Ishikawa (cell line): ENCODE measurements around the gene ALDH1A1.

Experiments used
- CEBPB ChIP-seq: IDR thresholded peaks from 2 replicates; pipeline ENCODE4 v1.6.1; 2012
- CREB1 ChIP-seq: IDR thresholded peaks from 2 replicates; pipeline ENCODE4 v1.6.1; 2012; ENCODE audit warnings: low read depth
- EGR1 ChIP-seq: IDR thresholded peaks from 2 replicates; pipeline ENCODE4 v1.6.1; 2012
- EP300 ChIP-seq: IDR thresholded peaks from 2 replicates; pipeline ENCODE4 v1.6.1; 2012; ENCODE audit warnings: borderline replicate concordance
- FOXM1 ChIP-seq: IDR thresholded peaks from 2 replicates; pipeline ENCODE4 v1.6.1; 2012; ENCODE audit warnings: low read depth, borderline replicate concordance
- NFIC ChIP-seq: IDR thresholded peaks from 2 replicates; pipeline ENCODE4 v1.6.1; 2012
- RAD21 ChIP-seq: IDR thresholded peaks from 2 replicates; pipeline ENCODE4 v1.6.1; 2012; ENCODE audit warnings: low read depth
- TAF1 ChIP-seq: IDR thresholded peaks from 2 replicates; pipeline ENCODE4 v1.6.1; 2012; ENCODE audit warnings: low read depth, mild to moderate bottlenecking
- TCF12 ChIP-seq: IDR thresholded peaks from 2 replicates; pipeline ENCODE4 v1.6.1; 2012; ENCODE audit warnings: low read depth
- TEAD4 ChIP-seq: IDR thresholded peaks from 2 replicates; pipeline ENCODE4 v1.6.1; 2012
- YY1 ChIP-seq: IDR thresholded peaks from 2 replicates; pipeline ENCODE4 v1.6.1; 2012; ENCODE audit warnings: low read depth
- ZBTB7A ChIP-seq: IDR thresholded peaks from 2 replicates; pipeline ENCODE4 v1.6.1; 2012; ENCODE audit warnings: low read depth
- TF ChIP-seq, protein P1 (sequence below): IDR thresholded peaks from 2 replicates; pipeline ENCODE4 v1.6.1; 2012
- TF ChIP-seq, protein P2 (sequence below): IDR thresholded peaks from 2 replicates; pipeline ENCODE4 v1.6.1; 2012
- TF ChIP-seq, protein P3 (sequence below): IDR thresholded peaks from 2 replicates; pipeline ENCODE4 v1.6.1; 2012; ENCODE audit warnings: low read depth, mild to moderate bottlenecking

Gene ALDH1A1

DNA sequence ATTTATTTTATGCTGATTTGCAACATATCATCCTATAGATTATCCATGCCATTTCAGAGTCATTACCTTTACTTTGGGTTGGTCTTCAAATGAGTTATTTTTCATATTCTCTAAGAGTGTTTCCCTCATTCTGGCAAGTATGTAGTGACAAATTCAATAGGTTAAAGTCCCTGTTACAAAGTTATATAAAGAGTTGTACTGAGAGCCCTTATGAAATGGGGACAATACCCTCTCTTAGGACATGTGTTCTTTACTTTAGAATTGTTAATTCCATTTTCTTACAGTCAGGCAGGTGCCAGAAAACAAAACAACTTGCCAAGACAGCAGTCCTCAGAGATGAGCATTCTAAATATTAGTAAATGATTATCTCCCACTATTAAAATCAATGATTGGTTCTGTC lies 6.0 kb downstream of the ALDH1A1 start:
- TF ChIP-seq TCF12 (no peak), TEAD4 (no peak), ZBTB7A (no peak), NFIC (no peak), EP300 (no peak), YY1 (no peak), CEBPB (no peak), EGR1 (no peak), FOXM1 (no peak), RAD21 (no peak), CREB1 (no peak), TAF1 (no peak)
- TF ChIP-seq, protein P1, sequence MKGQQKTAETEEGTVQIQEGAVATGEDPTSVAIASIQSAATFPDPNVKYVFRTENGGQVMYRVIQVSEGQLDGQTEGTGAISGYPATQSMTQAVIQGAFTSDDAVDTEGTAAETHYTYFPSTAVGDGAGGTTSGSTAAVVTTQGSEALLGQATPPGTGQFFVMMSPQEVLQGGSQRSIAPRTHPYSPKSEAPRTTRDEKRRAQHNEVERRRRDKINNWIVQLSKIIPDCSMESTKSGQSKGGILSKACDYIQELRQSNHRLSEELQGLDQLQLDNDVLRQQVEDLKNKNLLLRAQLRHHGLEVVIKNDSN, result no peak
- TF ChIP-seq, protein P2, sequence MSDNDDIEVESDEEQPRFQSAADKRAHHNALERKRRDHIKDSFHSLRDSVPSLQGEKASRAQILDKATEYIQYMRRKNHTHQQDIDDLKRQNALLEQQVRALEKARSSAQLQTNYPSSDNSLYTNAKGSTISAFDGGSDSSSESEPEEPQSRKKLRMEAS, result no peak
- TF ChIP-seq, protein P3, sequence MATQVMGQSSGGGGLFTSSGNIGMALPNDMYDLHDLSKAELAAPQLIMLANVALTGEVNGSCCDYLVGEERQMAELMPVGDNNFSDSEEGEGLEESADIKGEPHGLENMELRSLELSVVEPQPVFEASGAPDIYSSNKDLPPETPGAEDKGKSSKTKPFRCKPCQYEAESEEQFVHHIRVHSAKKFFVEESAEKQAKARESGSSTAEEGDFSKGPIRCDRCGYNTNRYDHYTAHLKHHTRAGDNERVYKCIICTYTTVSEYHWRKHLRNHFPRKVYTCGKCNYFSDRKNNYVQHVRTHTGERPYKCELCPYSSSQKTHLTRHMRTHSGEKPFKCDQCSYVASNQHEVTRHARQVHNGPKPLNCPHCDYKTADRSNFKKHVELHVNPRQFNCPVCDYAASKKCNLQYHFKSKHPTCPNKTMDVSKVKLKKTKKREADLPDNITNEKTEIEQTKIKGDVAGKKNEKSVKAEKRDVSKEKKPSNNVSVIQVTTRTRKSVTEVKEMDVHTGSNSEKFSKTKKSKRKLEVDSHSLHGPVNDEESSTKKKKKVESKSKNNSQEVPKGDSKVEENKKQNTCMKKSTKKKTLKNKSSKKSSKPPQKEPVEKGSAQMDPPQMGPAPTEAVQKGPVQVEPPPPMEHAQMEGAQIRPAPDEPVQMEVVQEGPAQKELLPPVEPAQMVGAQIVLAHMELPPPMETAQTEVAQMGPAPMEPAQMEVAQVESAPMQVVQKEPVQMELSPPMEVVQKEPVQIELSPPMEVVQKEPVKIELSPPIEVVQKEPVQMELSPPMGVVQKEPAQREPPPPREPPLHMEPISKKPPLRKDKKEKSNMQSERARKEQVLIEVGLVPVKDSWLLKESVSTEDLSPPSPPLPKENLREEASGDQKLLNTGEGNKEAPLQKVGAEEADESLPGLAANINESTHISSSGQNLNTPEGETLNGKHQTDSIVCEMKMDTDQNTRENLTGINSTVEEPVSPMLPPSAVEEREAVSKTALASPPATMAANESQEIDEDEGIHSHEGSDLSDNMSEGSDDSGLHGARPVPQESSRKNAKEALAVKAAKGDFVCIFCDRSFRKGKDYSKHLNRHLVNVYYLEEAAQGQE, result no peak

DNA sequence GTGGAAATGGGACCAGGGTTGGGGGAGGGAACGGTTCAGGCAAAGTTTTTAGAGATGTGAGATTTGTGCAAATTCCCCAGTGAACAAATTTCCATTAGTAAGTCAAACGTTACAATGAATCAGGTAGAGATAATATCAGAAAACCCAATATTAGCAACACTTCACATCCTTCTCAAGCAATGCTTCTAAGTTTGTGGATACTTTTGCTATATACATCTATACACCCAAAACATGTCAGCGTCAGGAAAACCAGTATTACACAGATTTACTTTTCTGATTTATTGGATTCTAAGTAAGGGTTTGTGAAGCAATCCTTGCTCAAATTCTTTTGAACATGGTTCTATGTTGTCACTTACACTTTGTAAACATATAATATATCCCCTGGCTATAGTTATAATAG lies 6.5 kb downstream of the ALDH1A1 start:
- TF ChIP-seq YY1 (no peak), NFIC (no peak), EP300 (no peak), TCF12 (no peak), CREB1 (no peak), TEAD4 (no peak), RAD21 (no peak), ZBTB7A (no peak), FOXM1 (no peak), EGR1 (no peak), CEBPB (no peak), TAF1 (no peak)
- TF ChIP-seq, protein P1, result no peak
- TF ChIP-seq, protein P3, result no peak
- TF ChIP-seq, protein P2, result no peak

DNA sequence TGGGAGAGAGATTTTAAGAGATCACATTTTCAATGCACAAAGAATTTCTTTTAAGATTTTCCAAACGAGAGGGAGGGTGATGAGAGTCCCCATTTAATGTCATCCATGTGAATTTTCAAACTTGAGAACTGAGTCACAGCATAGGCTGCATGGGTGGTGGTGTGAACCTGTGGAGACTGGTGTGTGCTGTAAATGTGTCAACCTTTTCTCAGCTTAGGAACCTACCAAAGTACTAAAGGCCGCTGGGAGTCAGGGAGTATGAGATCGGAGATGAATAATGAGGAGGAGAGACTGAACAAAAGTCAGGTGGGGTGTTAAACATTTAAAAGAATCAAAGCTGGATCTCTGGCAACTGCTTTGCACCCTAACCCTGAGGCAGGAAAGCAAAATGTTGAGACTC lies 7.5 kb downstream of the ALDH1A1 start:
- TF ChIP-seq EGR1 (no peak), NFIC (no peak), TEAD4 (no peak), ZBTB7A (no peak), CREB1 (no peak), EP300 (no peak), CEBPB (no peak), FOXM1 (no peak)
- TF ChIP-seq, protein P3, result no peak

DNA sequence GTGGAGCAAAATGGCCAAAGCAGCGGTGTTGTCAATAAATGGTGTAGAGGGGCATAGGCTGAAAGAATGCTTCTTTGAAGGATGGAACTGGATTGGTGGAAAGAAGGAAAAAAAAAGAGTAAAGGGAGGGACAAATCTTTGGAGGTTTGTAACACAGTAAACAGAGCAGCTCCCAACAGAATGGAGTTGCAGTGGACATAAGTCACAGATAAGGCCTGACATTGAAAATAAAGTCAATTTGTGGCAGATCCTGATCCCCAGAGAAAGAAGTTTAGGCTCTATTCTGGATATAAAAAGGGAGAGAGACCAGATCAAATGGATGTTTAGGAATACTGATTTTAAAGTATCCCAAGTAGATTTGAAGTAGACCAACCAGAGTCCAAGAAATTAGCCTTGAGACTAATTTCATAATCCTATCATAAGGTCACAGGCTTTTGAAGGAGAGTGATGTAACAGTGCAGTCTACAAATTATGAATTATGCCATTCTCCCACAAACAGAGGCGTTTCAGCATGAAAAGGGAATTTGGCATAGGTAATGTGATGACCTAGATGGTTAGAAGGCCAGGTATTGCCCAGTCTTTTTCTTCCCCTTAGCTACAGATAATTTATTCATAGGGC lies 8.9 kb downstream of the ALDH1A1 start:
- TF ChIP-seq CEBPB, result no peak
- no peak for TF ChIP-seq YY1
- TF ChIP-seq TEAD4, result no peak
- TF ChIP-seq, protein P1, result no peak
- no peak for TF ChIP-seq EGR1
- TF ChIP-seq EP300, result no peak
- TF ChIP-seq TCF12, result no peak
- TF ChIP-seq, protein P3, result no peak
- no peak for TF ChIP-seq RAD21
- TF ChIP-seq, protein P2, result no peak
- no peak for TF ChIP-seq TAF1
- TF ChIP-seq FOXM1, result no peak
- TF ChIP-seq ZBTB7A, result no peak
- no peak for TF ChIP-seq NFIC
